Pons (tissue), 1 donor: Measurements from ENCODE around the gene EYS.
"Not testable (repeated sequence)": the region's sequence is repeated elsewhere in the genome, so short reads cannot be mapped to it uniquely, and the experiment has no call there.

Experiments
- DNase-seq: peaks from one replicate; pipeline ENCODE4 v3.0.0-alpha.2; 2016; ENCODE audit warnings: low spot score

EYS gene

DNA sequence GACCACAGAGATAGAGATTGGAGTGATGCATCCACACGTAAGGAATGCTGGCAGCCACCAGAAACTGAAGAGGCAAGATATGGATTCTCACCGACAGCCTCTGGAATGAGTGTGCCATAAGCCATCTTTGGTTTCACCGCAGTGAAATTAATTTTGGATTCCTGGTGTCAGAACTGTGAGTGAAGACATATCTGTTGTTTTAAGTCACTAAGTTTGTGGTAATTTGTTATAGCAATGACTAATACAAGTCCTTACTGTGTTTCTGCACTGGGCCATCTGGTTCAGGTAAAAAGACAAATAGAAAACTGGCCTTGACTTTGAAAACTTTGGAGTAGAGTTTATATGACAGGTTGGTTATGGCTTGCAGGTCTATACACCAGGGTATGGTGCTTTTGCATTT, 1809.6 kb downstream of the EYS start:
- DNase-seq, result no peak

- DNase-seq, result no peak
Measured at GRCh38 chr6:63888416-63888815, 1818.6 kb downstream of the EYS start.

- not testable (repeated sequence) for DNase-seq
Measured at GRCh38 chr6:63887804-63888203, 1819.2 kb downstream of the EYS start.

- no peak for DNase-seq
Measured at GRCh38 chr6:63887002-63887751, 1819.8 kb downstream of the EYS start.

- DNase-seq, result no peak
Measured at GRCh38 chr6:63886341-63886740, 1820.7 kb downstream of the EYS start.

DNA sequence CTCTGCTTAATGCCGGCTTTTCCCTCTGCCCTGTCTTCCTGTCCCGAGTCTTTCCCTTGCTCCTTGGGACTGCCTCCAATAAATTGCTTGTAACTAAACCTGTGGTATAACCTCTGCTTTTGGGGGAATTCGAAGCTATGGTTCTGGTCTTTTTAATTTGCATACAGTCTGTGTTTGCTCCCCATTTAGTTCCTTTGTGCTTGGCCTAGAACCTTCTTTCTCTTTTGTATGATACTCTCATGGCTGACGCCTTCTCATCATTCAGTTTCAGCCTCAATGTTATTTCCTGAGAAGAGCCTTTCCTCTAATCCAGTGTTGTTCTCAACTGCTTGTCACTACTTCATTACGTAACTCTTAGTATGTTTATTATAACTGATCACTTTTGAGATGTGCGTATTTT, 1823.4 kb downstream of the EYS start:
- no peak for DNase-seq

DNA sequence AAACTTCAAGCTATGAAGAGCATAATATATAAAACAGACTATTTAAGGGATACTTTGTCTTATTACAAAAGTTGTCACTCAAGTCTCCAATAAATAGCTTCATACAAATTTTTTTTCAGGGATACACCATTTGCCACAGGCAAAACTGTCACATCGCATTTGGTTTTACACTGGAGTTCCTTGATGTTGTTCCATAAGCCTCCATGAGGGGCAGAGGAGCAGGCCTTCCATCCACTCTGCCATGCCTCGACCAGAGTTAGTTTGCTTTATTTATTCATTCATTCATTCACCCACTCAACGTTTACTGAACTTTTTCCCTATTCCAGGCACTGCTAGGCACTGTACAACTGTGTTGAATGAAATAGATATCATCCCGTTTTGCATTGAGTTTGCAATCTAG, 1824.8 kb downstream of the EYS start:
- DNase-seq, result no peak

GRCh38 chr6:63881791-63882190, 1825.2 kb downstream of the EYS start:
- no peak for DNase-seq

- DNase-seq, result no peak
Measured at GRCh38 chr6:63872233-63872632, 1834.8 kb downstream of the EYS start.

- no peak for DNase-seq
Measured at GRCh38 chr6:63868351-63868750, 1838.7 kb downstream of the EYS start.

DNA sequence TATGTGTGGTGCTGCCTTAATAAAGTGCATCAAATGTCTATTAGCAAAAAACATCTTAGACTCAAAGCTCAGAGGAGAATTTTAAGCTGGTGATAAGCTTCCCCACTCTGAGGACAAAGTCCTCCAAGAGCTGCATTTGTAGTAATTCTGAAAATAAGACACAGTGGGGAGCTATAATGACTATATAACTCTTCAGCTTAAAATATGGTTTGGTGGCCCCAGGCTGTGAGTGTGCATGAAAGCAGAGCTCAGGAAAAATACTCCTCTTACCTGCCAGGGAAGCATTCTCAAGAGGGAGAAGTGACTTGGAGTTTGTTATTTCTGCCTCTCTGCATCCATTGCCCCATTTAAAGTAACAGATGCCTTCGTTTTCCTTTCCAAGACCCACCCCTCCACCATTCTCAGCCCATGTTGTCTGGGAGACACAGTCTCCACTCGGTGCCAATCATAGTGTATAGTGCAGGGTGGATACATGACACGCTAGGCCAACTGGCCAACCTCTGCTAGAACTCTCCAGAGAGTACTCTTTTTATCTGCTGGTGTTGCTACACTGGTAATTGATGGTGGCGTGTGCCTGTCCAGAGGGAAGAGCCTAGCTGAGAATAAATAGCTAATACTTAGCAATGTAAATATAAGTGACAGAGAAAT, 1842.2 kb downstream of the EYS start:
- no peak for DNase-seq

DNA sequence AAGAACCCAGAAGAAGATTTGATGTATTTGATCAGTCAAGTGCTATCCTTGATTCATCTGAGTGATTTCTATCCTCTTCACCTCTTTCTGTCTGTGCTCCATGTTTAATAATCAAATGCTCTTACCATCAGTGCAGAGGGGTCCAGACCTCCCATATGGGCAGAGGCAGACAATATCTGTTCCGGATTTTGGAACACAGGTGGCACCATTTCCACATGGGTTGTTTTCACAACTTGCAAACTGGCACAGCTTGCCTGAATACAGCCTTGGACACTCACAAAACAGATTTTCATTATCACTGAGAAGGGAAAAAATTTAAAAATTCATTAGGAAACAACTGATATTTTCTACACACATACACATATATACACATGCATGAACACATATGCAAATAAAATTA, 1843.0 kb downstream of the EYS start:
- no peak for DNase-seq

DNA sequence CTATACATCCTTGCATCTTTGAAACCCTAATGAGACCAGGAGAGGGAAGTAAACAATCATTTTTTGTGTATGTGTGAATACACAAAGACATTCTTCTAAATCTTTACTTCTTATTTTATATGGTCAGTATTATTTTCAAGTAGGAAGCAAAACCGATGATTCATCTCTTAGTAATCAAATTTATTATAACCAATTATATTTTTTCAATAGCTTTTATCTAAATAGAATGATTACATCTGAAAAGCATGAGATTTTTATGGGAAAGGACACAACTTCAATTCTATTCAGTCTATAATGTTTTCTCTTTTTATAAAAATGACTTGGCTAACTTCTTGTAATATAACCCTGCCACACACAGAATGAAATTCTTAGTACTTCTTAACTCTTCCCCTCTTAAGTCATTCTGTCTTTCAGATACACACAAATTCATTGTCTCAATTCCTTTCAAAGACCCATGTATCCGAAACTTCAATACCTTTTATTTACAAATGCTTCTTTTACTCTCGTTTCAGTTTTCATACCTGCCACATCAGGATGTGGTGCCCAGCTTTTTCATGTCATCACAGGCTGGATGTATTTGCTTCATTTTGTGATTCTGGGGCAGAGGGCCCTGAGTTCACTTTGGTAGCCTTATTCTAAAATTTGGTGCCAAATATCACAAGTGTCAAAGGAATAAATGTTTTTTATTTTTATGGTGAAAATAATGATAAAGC, 1844.4 kb downstream of the EYS start:
- DNase-seq, result no peak

DNA sequence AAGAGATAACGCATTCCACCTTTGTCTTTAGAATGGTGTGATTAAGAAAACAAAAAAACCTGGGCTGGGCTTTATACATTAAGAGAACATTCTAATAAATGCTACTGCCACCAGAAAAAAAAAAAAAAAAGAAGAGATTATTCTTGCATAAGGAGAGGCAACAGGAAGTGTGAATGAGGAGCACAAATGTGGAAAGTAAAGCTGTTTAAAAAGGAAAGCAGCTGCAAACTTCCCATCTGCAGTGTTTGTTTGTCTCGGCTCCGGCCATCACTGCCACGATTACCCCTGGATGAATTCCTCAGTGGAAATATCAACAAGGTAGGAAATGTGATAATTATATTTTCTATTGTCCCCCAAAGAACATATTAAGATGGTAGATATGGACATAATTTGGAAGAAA, 1847.5 kb downstream of the EYS start:
- DNase-seq, result no peak

DNA sequence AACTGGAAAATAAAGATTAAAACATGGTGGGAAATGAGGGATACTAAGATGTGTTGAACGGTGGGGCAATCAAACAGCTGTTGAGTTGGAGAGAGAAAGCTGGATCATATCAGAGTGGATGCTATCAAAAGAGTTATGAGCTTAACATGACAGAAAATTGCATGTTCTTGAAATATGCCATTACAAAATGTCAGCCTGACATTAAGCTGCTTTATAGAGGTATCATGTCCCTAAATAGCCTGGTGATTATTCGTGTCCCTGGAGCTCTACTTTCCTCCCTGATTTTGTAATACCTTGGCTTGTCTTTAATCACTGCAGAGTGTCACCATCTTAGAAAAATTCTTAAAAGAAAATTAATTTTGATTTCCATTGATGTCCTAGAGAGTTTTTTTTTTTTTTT, 1848.3 kb downstream of the EYS start:
- DNase-seq, result no peak

DNA sequence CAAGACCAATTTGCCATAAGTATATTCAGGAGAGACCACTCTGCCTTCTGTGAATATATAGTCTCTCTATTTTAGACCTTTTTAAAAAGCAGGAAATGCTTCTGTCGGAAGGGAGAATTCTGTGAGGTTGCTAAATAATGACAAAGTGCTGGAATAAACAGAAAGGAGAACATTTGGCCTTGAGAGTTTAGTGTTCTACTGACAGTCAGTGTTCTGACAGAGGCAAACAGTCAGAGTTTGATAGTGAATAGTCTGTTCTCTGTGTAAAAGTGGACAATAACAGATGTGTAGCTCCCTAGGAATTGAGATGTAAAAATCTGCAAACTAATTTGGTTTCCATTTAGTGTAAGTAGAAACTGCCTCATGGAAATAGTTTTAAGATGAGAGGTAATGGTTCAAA, 1850.8 kb downstream of the EYS start:
- DNase-seq, result peak; percentile 74

- DNase-seq, result no peak
Measured at GRCh38 chr6:63844287-63844686, 1862.7 kb downstream of the EYS start.

DNA sequence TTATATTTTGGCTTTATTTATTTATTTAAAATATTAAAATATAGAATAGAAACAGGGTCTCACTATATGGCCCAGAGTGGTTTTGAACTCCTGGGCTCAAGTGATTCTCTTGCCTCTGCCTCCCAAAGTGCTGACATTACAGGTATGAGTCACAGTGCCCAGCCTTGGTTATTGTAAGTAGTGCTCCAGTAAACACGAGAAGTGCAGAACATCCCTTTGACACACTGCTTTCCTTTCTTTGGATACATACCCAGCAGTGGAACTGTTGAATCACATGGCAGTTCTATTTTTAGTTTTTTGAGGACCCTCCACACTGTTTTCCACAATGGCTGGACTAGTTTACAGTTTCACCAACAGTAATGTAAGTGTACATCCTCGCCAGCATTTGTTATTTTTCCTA, 1867.5 kb downstream of the EYS start:
- no peak for DNase-seq

- not testable (repeated sequence) for DNase-seq
Measured at GRCh38 chr6:63828678-63829077, 1878.3 kb downstream of the EYS start.

GRCh38 chr6:63824722-63825121, 1882.3 kb downstream of the EYS start:
- DNase-seq, result no peak

GRCh38 chr6:63821442-63821841, 1885.6 kb downstream of the EYS start:
- no peak for DNase-seq

DNA sequence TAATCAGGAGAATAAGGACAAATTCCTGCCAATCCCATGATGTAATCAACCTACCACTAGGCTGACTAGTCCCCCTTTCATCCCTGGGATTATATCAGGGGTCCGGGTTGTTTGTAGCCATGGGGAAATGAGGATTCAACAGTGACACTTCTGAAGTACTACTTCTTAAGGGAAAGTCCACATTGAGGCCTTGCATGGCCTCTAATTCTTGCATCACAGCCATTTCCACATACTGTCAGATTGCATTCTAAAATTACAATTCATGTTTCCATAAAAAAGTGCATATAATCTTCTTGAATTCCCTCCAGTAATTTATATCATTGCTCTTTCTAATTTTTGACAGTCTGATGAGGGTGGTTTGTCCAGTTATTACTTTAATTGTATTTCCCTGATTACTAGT, 1887.2 kb downstream of the EYS start:
- no peak for DNase-seq

DNA sequence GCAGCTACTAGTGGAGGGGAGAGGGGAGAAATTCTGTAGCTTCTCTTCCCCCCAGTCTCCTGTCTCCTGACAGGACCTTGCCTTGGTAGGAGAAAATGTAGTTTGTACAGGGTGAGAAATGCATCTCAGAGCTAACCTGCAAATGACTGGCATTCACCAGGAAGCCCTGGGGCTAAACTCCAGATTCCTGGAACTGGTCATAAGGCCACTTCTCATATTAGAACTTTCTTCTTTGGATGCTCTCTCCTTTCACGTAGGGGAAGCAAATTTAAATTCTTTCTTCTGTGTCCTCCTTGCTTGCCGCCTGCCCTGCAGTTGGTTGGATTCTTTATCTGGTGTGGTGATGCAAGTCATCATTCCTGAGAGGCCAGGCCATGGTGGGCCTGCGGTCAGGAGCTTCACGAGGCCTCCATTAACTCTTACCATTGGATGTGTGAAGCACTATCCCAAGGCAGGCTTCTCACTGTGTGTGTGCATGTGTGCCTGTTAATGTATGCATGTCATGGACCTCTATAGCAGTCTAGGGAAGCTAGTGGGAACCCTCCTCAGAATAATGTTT, 1889.5 kb downstream of the EYS start:
- DNase-seq, result no peak
